ENCODE results near the gene ZSWIM6.

ZSWIM6 gene

DNA sequence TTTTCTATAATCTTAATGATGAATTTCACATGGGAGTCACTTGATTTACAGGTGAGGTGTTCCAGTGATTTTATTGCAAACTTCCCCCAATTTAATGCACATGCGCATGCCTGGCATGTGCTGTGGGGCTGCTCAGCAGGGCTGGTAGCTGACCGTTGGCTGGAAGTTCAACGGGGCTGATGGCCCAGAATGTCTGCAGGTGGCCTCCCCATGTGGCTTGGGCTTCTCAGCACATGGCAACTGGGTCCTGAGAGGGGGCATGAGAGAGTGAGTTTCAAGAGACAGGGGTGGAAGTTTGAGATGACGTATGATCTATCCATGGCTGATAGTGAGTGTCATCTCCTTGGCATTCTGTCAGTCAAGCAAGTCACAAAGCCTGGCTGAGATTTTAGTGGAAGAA, 259.8 kb downstream of the ZSWIM6 start:
- DNase-seq (ENCODE audit: low spot score) = no peak

DNA sequence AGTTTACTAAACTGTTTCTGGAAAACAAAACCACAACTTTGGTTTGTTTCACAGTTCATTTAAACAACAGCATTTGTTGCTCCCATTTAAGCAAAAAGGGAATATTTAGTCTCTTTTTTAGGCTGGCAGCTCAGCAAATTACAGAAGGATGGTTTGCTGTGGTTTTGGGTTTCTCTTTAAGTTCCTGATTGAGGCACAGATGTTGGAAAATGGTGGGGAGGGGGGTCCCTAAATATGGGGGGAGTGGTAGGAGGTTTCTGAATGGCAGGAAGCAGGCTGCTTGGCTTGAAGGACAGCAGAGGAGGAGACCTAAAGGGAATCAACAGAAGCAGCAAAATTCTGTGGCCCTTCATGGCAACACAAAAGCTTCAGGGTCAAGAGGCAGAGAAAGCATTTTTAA, 263.4 kb downstream of the ZSWIM6 start:
- no peak for DNase-seq (ENCODE audit: low spot score)
